Natural killer cell (primary cell): ENCODE data around the gene ELMO1. TPM values are rescaled to one million over a fixed set of nuclear protein-coding genes. Genes with fewer than 3 reads are reported as not detected.

Experiments
- ATAC-seq, 3 donors: fragments of 150-1000 bp in 2 of 3; fragments of 200-7000 bp in 1 of 3; cut with Tn5 transposase; 1 replicate in 1 of 3; 2 replicates in 2 of 3; pipeline ENCODE4 v1.10.0; 2021; ENCODE audit warnings: mild to moderate bottlenecking in 2 of 3, moderate library complexity in 2 of 3
- DNase-seq, 2 donors: peaks; one replicate each; pipeline versions ENCODE4 v3.0.0 to v3.0.0-alpha.2; 2013 to 2021; ENCODE audit warnings: mixed read lengths in 1 of 2
- H3K27ac ChIP-seq: one replicate; pipeline ENCODE4 v1.5.1; 2013; ENCODE audit warnings: mild to moderate bottlenecking, low read length
- H3K27me3 ChIP-seq: one replicate; pipeline ENCODE4 v1.6.1; 2013; ENCODE audit warnings: low read length; ENCODE audit not compliant: control insufficient read depth, insufficient read depth
- H3K36me3 ChIP-seq: one replicate; pipeline ENCODE4 v1.6.1; 2013; ENCODE audit warnings: low read length; ENCODE audit not compliant: control insufficient read depth, insufficient read depth
- H3K4me1 ChIP-seq: one replicate; pipeline ENCODE4 v1.6.1; 2013; ENCODE audit warnings: low read length; ENCODE audit not compliant: control insufficient read depth, insufficient read depth
- H3K4me3 ChIP-seq: one replicate; pipeline ENCODE4 v1.5.1; 2013; ENCODE audit warnings: low read length
- H3K9me3 ChIP-seq: one replicate; pipeline ENCODE4 v1.6.1; 2013; ENCODE audit warnings: low read length; ENCODE audit not compliant: control insufficient read depth, insufficient read depth
- H3K27ac Mint-ChIP-seq, 2 donors: one replicate each; pipeline ENCODE4 v1.8.0; 2022; ENCODE audit warnings: mild to moderate bottlenecking in 2 of 2, mixed read lengths in 2 of 2, moderate library complexity in 1 of 2
- H3K27me3 Mint-ChIP-seq, 2 donors: one replicate each; pipeline ENCODE4 v1.8.0; 2022; ENCODE audit warnings: low read depth in 2 of 2, mixed read lengths in 2 of 2
- H3K36me3 Mint-ChIP-seq: one replicate; pipeline ENCODE4 v1.8.0; 2022; ENCODE audit warnings: mixed read lengths
- H3K4me1 Mint-ChIP-seq, 2 donors: one replicate each; pipeline ENCODE4 v1.8.0; 2022; ENCODE audit warnings: mixed read lengths in 2 of 2
- H3K4me3 Mint-ChIP-seq: one replicate; pipeline ENCODE4 v1.8.0; 2022; ENCODE audit warnings: mild to moderate bottlenecking, moderate library complexity, mixed read lengths
- H3K9me3 Mint-ChIP-seq, 2 donors: one replicate each; pipeline ENCODE4 v1.8.0; 2022; ENCODE audit warnings: mixed read lengths in 2 of 2
- CTCF ChIP-seq: fragments of 200-600 bp; IDR thresholded peaks from one replicate; pipeline ENCODE4 v1.8.0; 2022; ENCODE audit warnings: antibody characterized with exemption
- WGBS: methylation state at CpG from one replicate; pipeline ENCODE4 v1.1.7; 2013; ENCODE audit warnings: missing lambda C conversion rate; ENCODE audit not compliant: insufficient coverage; 5-methylcytosine and 5-hydroxymethylcytosine counted together
- intact Hi-C: fragments of 100-400 bp; cut with micrococcal nuclease; formaldehyde crosslinking; loops from one replicate; pipeline ENCODE4 v1.14.2; 2022
- total RNA-seq, 4 donors: library from RNA; stranded (reverse); fragments of 120-200 nt in 1 of 4; gene quantifications; one replicate each; pipeline versions ENCODE4 v1.2.3 to v1.2.4, GENCODE V29; 2013 to 2022

The ELMO1 gene
- total RNA-seq, 3 donors from 2014 or later (not counting 1 experiment from before 2014, with no cell fraction given) = 127 to 147 (median 130) TPM

DNA sequence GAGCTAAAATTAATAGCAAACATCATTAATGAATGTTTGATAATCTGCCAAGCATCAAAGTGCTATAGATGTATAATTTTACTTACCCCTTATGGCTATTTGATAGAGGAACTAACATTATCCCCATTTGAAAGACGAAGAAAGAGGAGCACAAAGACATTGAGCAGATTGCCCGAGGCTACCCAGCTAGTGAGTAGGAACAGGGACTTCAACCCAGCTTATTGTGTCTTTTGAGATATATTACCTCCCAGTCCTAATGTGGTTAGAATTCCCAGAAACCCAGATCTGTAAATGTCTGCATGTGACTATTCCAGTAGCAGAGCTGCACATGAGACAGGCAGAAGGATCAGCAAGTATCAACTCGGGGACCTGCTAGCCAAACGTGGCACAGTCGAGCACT is 564.3 kb downstream of the ELMO1 start:
- TF ChIP-seq CTCF = no peak
- no peak overlapping the region for H3K27ac Mint-ChIP-seq
- H3K36me3 Mint-ChIP-seq = peaks cover 21% of the 10 kb centered on the region
- peaks cover 14 to 37% of the 10 kb centered on the region in 2 donors for H3K4me1 Mint-ChIP-seq
- no peak overlapping the region for H3K27ac ChIP-seq
- H3K27me3 Mint-ChIP-seq = no peaks in the 10 kb centered on the region
- WGBS = 94% methylated on average over 4 of the region's 5 CpGs
- H3K4me1 ChIP-seq = no peaks in the 10 kb centered on the region
- no peak overlapping the region for H3K4me3 ChIP-seq
- no peaks in the 10 kb centered on the region for H3K9me3 Mint-ChIP-seq
- H3K4me3 Mint-ChIP-seq = no peak overlapping the region
- ATAC-seq = no peak
- H3K9me3 ChIP-seq = no peaks in the 10 kb centered on the region
- no peak for DNase-seq
- H3K36me3 ChIP-seq = peaks cover 20% of the 10 kb centered on the region
- intact Hi-C loops = no loop called here
- no peaks in the 10 kb centered on the region for H3K27me3 ChIP-seq

GRCh38 chr7:36881233-36881874 is 567.3 kb downstream of the ELMO1 start:
- no peak overlapping the region for H3K27ac Mint-ChIP-seq
- no peak for TF ChIP-seq CTCF
- H3K36me3 Mint-ChIP-seq = peaks cover 22% of the 10 kb centered on the region
- DNase-seq (no peak), ATAC-seq (no peak)
- no peak overlapping the region for H3K4me3 ChIP-seq
- peaks cover 5 to 19% of the 10 kb centered on the region in 2 donors for H3K4me1 Mint-ChIP-seq
- H3K9me3 Mint-ChIP-seq = no peaks in the 10 kb centered on the region
- H3K9me3 ChIP-seq = no peaks in the 10 kb centered on the region
- H3K27me3 ChIP-seq = no peaks in the 10 kb centered on the region
- H3K27me3 Mint-ChIP-seq = no peaks in the 10 kb centered on the region
- no peak overlapping the region for H3K27ac ChIP-seq
- no peaks in the 10 kb centered on the region for H3K4me1 ChIP-seq
- H3K4me3 Mint-ChIP-seq = no peak overlapping the region
- intact Hi-C loops = no loop called here
- WGBS = 99% methylated on average over 9 of the region's 11 CpGs
- H3K36me3 ChIP-seq = peaks cover 29% of the 10 kb centered on the region

DNA sequence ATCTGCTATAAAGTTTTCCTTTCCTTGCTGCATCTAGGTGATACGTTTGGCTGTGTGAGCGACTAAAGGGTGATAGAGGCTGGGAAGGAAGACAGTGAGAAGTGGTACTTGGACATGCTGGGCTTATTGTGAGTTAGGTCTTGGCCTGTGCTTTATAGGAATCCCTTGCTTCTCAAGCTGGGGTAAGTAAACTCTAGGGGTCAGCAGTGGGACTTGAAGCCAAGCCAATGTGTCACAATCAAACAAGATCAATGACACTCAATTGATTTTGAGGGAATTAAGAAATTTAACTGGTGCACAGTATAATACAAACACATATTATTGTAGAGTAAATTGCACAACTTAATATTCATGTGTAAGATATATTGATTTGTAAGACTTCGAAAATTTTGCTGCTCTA is 568.6 kb downstream of the ELMO1 start:
- TF ChIP-seq CTCF = no peak
- peaks cover 12 to 26% of the 10 kb centered on the region in 2 donors for H3K4me1 Mint-ChIP-seq
- WGBS = 93% methylated on average over 3 of the region's 3 CpGs

GRCh38 chr7:36879021-36879420 is 569.6 kb downstream of the ELMO1 start:
- H3K27me3 Mint-ChIP-seq = no peaks in the 10 kb centered on the region
- ATAC-seq (no peak), DNase-seq (no peak)
- Histone ChIP-seq H3K36me3 (peaks cover 26% of the 10 kb centered on the region), H3K9me3 (no peaks in the 10 kb centered on the region), H3K27ac (no peak overlapping the region), H3K4me3 (no peak overlapping the region), H3K4me1 (peaks cover 4% of the 10 kb centered on the region), H3K27me3 (no peaks in the 10 kb centered on the region)
- H3K27ac Mint-ChIP-seq = peak overlapping the region in 1 of 2 donors; percentile 25
- intact Hi-C loops = no loop called here
- H3K4me1 Mint-ChIP-seq = peaks cover 22 to 34% of the 10 kb centered on the region in 2 donors
- 75% methylated on average over 4 of the region's 4 CpGs for WGBS
- H3K36me3 Mint-ChIP-seq = peaks cover 22% of the 10 kb centered on the region
- H3K4me3 Mint-ChIP-seq = no peak overlapping the region
- H3K9me3 Mint-ChIP-seq = no peaks in the 10 kb centered on the region
- TF ChIP-seq CTCF = no peak

More for the DNA sequence above, 568.6 kb downstream of the ELMO1 start:
- Histone ChIP-seq H3K4me1 (no peaks in the 10 kb centered on the region), H3K4me3 (no peak overlapping the region), H3K36me3 (peaks cover 26% of the 10 kb centered on the region), H3K9me3 (no peaks in the 10 kb centered on the region), H3K27me3 (no peaks in the 10 kb centered on the region), H3K27ac (no peak overlapping the region)
- DNase-seq (no peak), ATAC-seq (no peak)
- Mint-ChIP-seq H3K36me3 (peaks cover 22% of the 10 kb centered on the region), H3K4me3 (no peak overlapping the region), H3K9me3 (no peaks in the 10 kb centered on the region), H3K27ac (peak overlapping the region; percentile 25 to 36), H3K27me3 (no peaks in the 10 kb centered on the region)
- intact Hi-C loops = no loop called here
